GM18508 (cell line): Measurements from ENCODE around the gene TARP.
"Not testable (repeated sequence)": the region's sequence is repeated elsewhere in the genome, so short reads cannot be mapped to it uniquely, and the experiment has no call there.

ENCODE experiments used
- ATAC-seq: cut with Tn5 transposase; IDR thresholded peaks from one replicate; pipeline ENCODE4 v1.9.1; 2021; ENCODE audit warnings: moderate number of reproducible peaks; ENCODE audit not compliant: insufficient read depth, unreplicated experiment

TARP gene

GRCh38 chr7:38264602-38265001 lies 8.8 kb downstream of the TARP start:
- ATAC-seq = not testable (repeated sequence)

GRCh38 chr7:38263274-38263673 lies 10.2 kb downstream of the TARP start:
- ATAC-seq = not testable (repeated sequence)

GRCh38 chr7:38262545-38262944 lies 10.9 kb downstream of the TARP start:
- ATAC-seq = no peak

GRCh38 chr7:38262026-38262425 lies 11.4 kb downstream of the TARP start:
- not testable (repeated sequence) for ATAC-seq

GRCh38 chr7:38261601-38262000 lies 11.8 kb downstream of the TARP start:
- ATAC-seq = not testable (repeated sequence)

GRCh38 chr7:38259157-38259556 lies 14.3 kb downstream of the TARP start:
- not testable (repeated sequence) for ATAC-seq

- ATAC-seq = no peak
These were observed 16.1 kb downstream of the TARP start for GRCh38 chr7:38257350-38257677.

- ATAC-seq = peak; percentile 78
These were observed 23.6 kb downstream of the TARP start for GRCh38 chr7:38249849-38250248.

GRCh38 chr7:38248069-38248567 lies 25.3 kb downstream of the TARP start:
- ATAC-seq = no peak

- no peak for ATAC-seq
These were observed 27.9 kb downstream of the TARP start for GRCh38 chr7:38245409-38245977.

GRCh38 chr7:38244516-38244915 lies 28.9 kb downstream of the TARP start:
- no peak for ATAC-seq

GRCh38 chr7:38243345-38243744 lies 30.1 kb downstream of the TARP start:
- not testable (repeated sequence) for ATAC-seq

- no peak for ATAC-seq
These were observed 30.6 kb downstream of the TARP start for GRCh38 chr7:38242814-38243213.

GRCh38 chr7:38241071-38241470 lies 32.4 kb downstream of the TARP start:
- ATAC-seq = no peak

- ATAC-seq = not testable (repeated sequence)
These were observed 34.3 kb downstream of the TARP start for GRCh38 chr7:38239129-38239528.

GRCh38 chr7:38235606-38236005 lies 37.8 kb downstream of the TARP start:
- ATAC-seq = no peak

GRCh38 chr7:38234759-38235158 lies 38.7 kb downstream of the TARP start:
- ATAC-seq = not testable (repeated sequence)

GRCh38 chr7:38232502-38233366 lies 40.7 kb downstream of the TARP start:
- peak; percentile 63 for ATAC-seq

- no peak for ATAC-seq
These were observed 43.4 kb downstream of the TARP start for GRCh38 chr7:38229884-38230642.

- no peak for ATAC-seq
These were observed 44.0 kb downstream of the TARP start for GRCh38 chr7:38229386-38229785.

- ATAC-seq = no peak
These were observed 49.0 kb downstream of the TARP start for GRCh38 chr7:38224392-38224791.
